Calu3 (cell line): ENCODE results near the gene FAM135A. TPM values are rescaled to one million over a fixed set of nuclear protein-coding genes. Genes with fewer than 3 reads are reported as not detected.

Source experiments
- BruUV-seq: library from RNA; stranded (reverse); fragments of 400-500 nt; replicated peaks from 2 replicates; lab custom pipeline; 2021; lab: Mats Ljungman, UMichigan
- CTCF ChIA-PET: fragments of 300-600 bp; sonication (Branson Sonifier 250); formaldehyde crosslinking; loops from one replicate; lab custom pipeline; 2022; ENCODE audit warnings: antibody characterized with exemption; lab: Charles Lee
- DNase-seq: peaks from one replicate; pipeline ENCODE4 v3.0.0; 2022
- H3K27ac Mint-ChIP-seq: one replicate; pipeline ENCODE4 v1.8.0; 2022; ENCODE audit warnings: mixed read lengths; ENCODE audit not compliant: unreplicated experiment
- H3K27me3 Mint-ChIP-seq: one replicate; pipeline ENCODE4 v1.8.0; 2022; ENCODE audit warnings: mixed read lengths; ENCODE audit not compliant: unreplicated experiment
- H3K36me3 Mint-ChIP-seq: one replicate; pipeline ENCODE4 v1.8.0; 2022; ENCODE audit warnings: mild to moderate bottlenecking, moderate library complexity, mixed read lengths; ENCODE audit not compliant: insufficient read depth, unreplicated experiment
- H3K4me1 Mint-ChIP-seq: one replicate; pipeline ENCODE4 v1.8.0; 2022; ENCODE audit warnings: mild to moderate bottlenecking, low read depth, mixed read lengths; ENCODE audit not compliant: unreplicated experiment
- H3K4me3 Mint-ChIP-seq: one replicate; pipeline ENCODE4 v1.8.0; 2022; ENCODE audit warnings: mild to moderate bottlenecking, low read depth, moderate library complexity, mixed read lengths; ENCODE audit not compliant: unreplicated experiment
- H3K9me3 Mint-ChIP-seq: one replicate; pipeline ENCODE4 v1.8.0; 2022; ENCODE audit warnings: low read depth, mixed read lengths; ENCODE audit not compliant: unreplicated experiment
- intact Hi-C: fragments of 100-400 bp; cut with micrococcal nuclease; formaldehyde crosslinking; loops from one replicate; pipeline ENCODE4 v1.10.0; 2022; ENCODE audit not compliant: unreplicated experiment
- total RNA-seq: library from RNA; stranded (reverse); gene quantifications from 2 replicates; pipeline ENCODE4 v1.2.3, GENCODE V29; 2022
- TF ChIP-seq, protein P1 (sequence below): fragments of 200-600 bp; IDR thresholded peaks from one replicate; pipeline ENCODE4 v1.8.0; 2022; ENCODE audit warnings: antibody characterized with exemption; ENCODE audit not compliant: unreplicated experiment

The FAM135A gene
- total RNA-seq, 1 experiment from 2014 or later, result 89.2 TPM

DNA sequence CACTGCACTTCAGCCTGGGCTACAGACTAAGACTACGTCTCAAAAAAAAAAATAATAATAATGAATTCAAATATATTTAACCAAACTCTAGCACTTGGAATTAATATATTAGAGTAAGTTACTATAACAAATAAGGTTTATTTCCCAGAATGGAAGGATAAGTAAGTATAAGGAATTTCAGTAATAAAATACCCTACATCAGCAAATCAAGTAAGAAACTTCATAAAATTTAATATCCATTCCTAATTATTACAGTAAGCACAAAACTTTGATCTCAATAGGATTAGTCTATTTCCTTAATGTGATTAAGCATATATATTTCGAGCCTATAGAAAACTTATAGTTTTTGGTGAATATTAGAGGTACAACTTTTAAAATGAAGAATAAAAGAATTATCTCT is 116.7 kb downstream of the FAM135A start:
- H3K9me3 Mint-ChIP-seq, result no peaks in the 10 kb centered on the region
- no peak overlapping the region for H3K4me3 Mint-ChIP-seq
- no peaks in the 10 kb centered on the region for H3K4me1 Mint-ChIP-seq
- H3K36me3 Mint-ChIP-seq, result peaks cover 64% of the 10 kb centered on the region
- no peak overlapping the region for H3K27ac Mint-ChIP-seq
- H3K27me3 Mint-ChIP-seq, result no peaks in the 10 kb centered on the region
- intact Hi-C loops, result no loop called here
- no peak for DNase-seq
- TF ChIP-seq, protein P1, sequence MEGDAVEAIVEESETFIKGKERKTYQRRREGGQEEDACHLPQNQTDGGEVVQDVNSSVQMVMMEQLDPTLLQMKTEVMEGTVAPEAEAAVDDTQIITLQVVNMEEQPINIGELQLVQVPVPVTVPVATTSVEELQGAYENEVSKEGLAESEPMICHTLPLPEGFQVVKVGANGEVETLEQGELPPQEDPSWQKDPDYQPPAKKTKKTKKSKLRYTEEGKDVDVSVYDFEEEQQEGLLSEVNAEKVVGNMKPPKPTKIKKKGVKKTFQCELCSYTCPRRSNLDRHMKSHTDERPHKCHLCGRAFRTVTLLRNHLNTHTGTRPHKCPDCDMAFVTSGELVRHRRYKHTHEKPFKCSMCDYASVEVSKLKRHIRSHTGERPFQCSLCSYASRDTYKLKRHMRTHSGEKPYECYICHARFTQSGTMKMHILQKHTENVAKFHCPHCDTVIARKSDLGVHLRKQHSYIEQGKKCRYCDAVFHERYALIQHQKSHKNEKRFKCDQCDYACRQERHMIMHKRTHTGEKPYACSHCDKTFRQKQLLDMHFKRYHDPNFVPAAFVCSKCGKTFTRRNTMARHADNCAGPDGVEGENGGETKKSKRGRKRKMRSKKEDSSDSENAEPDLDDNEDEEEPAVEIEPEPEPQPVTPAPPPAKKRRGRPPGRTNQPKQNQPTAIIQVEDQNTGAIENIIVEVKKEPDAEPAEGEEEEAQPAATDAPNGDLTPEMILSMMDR, result no peak
- CTCF ChIA-PET, result no interaction called here
- no TSS peak for BruUV-seq

DNA sequence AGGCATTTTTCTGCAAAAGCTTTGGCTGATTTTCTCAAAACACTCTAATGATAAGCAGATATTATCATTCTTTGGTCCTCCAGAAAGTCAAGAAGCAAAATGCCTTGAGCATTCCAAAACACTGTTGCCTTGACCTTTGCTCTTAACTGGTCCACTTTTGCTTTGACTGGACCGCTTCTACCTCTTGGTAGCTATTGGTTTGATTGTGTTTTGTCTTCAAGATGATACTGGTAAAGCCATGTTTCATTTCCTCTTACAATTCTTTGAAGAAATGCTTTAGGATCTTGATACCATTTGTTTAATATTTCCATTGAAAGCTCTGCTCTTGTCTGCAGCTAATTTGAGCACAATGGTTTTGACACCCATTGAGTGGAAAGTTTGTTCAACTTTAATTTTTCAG is 117.8 kb downstream of the FAM135A start:
- no peaks in the 10 kb centered on the region for H3K27me3 Mint-ChIP-seq
- H3K4me1 Mint-ChIP-seq, result no peaks in the 10 kb centered on the region
- CTCF ChIA-PET, result interaction anchor here (0.5 to 0.7 kb wide), 2 partner anchors 265 to 1438 kb away, joined by 3 to 5 read pairs; no protein-coding TSS in a partner anchor
- no peak overlapping the region for H3K4me3 Mint-ChIP-seq
- H3K36me3 Mint-ChIP-seq, result peaks cover 59% of the 10 kb centered on the region
- no peaks in the 10 kb centered on the region for H3K9me3 Mint-ChIP-seq
- BruUV-seq, result no TSS peak
- no peak overlapping the region for H3K27ac Mint-ChIP-seq
- TF ChIP-seq, protein P1, result no peak
- no peak for DNase-seq
- intact Hi-C loops, result no loop called here

DNA sequence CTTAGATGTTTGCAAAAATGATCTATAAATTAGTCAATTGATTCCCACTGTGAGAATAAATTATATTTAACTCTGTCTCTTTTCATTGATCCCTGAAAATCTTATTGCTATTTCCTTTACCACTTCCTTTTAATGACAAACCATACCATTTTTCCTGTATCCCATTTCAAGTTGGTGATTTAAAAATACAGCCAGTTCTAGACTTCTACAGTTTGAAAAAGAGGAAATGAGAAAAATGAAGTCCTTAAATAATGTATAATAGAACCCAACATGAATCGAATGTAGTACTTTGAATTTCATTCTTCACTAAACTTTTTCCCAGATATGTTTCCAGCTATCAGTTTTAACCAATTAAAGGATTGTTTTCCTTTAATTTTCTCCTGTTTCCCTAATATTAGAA is 124.0 kb downstream of the FAM135A start:
- H3K4me1 Mint-ChIP-seq, result no peaks in the 10 kb centered on the region
- TF ChIP-seq, protein P1, result no peak
- no peak for DNase-seq
- no TSS peak for BruUV-seq
- H3K4me3 Mint-ChIP-seq, result no peak overlapping the region
- no peak overlapping the region for H3K27ac Mint-ChIP-seq
- no peaks in the 10 kb centered on the region for H3K9me3 Mint-ChIP-seq
- no peaks in the 10 kb centered on the region for H3K27me3 Mint-ChIP-seq
- CTCF ChIA-PET, result no interaction called here
- H3K36me3 Mint-ChIP-seq, result peaks cover 32% of the 10 kb centered on the region
- intact Hi-C loops, result no loop called here

DNA sequence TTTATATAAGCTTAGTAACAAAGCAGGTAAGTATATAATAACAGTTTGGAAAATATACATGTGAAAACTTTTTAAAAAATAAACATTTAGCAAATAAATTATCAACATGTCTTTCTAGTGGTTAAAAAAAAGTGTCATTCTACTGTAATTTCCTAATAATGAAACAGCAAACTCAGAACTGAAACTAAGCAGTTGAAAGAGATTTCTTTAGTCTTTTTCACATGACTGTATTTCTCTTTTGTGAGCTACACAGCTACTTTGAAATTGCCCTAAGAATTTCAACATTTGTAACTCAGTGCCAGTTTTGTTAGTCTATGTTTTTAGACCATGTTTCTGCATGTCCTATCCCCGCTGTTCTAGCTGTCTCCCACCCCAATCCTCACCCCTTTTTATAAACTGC is 125.1 kb downstream of the FAM135A start:
- Mint-ChIP-seq H3K4me1 (no peaks in the 10 kb centered on the region), H3K4me3 (no peak overlapping the region), H3K27me3 (no peaks in the 10 kb centered on the region), H3K9me3 (no peaks in the 10 kb centered on the region), H3K36me3 (peaks cover 23% of the 10 kb centered on the region), H3K27ac (no peak overlapping the region)
- intact Hi-C loops, result no loop called here
- TF ChIP-seq, protein P1, result no peak
- CTCF ChIA-PET, result no interaction called here
- no peak for DNase-seq
- no TSS peak for BruUV-seq
